HCT116 (cell line): Measurements from ENCODE around the gene TRPM3. TPM values are rescaled to one million over a fixed set of nuclear protein-coding genes. Genes with fewer than 3 reads are reported as not detected.

Source experiments
- ATAC-seq: fragments of 200-7000 bp; cut with Tn5 transposase; 2 replicates; pipeline ENCODE4 v1.9.1; 2020; ENCODE audit warnings: mild to moderate bottlenecking, moderate library complexity
- BruUV-seq: library from RNA; stranded (reverse); fragments of 400-500 nt; replicated peaks from 2 replicates; lab custom pipeline; 2021; lab: Mats Ljungman, UMichigan
- CTCF ChIA-PET: fragments of 300-600 bp; sonication (Branson Sonifier 250); formaldehyde crosslinking; loops from one replicate; lab custom pipeline; 2021; ENCODE audit warnings: antibody characterized with exemption; lab: Charles Lee
- POLR2A ChIA-PET: fragments of 300-600, 350-600 bp; sonication (Branson Sonifier 250); formaldehyde crosslinking; loops from one replicate; lab custom pipeline; 2021; ENCODE audit warnings: antibody characterized with exemption; lab: Charles Lee
- RAD21 ChIA-PET, 2 experiments: fragments of 300-600 bp; sonication (Branson Sonifier 250); formaldehyde crosslinking; loops; one replicate each; lab custom pipeline; 2023; ENCODE audit warnings: low total read pairs in 2 of 2; ENCODE audit not compliant: uncharacterized antibody in 2 of 2, unreplicated experiment in 2 of 2, low non-redundant PET in 1 of 2; lab: Charles Lee
- DNase-seq: peaks from one replicate; pipeline ENCODE4 v3.0.0-alpha.2; 2010; ENCODE audit warnings: low read depth, low spot score
- H2AFZ ChIP-seq: fragments of 200-600 bp; shearing (Covaris generic), sonication (generic); 2 replicates; pipeline ENCODE4 v1.6.1; 2017; ENCODE audit warnings: low read depth, mixed run types, mixed read lengths, antibody characterized with exemption, low read length; ENCODE audit not compliant: poor library complexity, severe bottlenecking
- H3K27ac ChIP-seq: 2 replicates; pipeline ENCODE4 v1.5.1; 2012; ENCODE audit warnings: low read depth, low read length
- H3K27me3 ChIP-seq: fragments of 200-600 bp; sonication (generic); 2 replicates; pipeline ENCODE4 v1.6.1; 2016; ENCODE audit warnings: mixed run types, low read length, mixed read lengths; ENCODE audit not compliant: insufficient read depth
- H3K36me3 ChIP-seq, 2 experiments: fragments of 200-500 bp in 1 of 2; fragments of 200-600 bp in 1 of 2; sonication (Bioruptor generic) in 1 of 2; sonication (generic) in 1 of 2; 2 replicates each; pipeline versions ENCODE4 v1.5.1 to v1.6.1; 2014 to 2016; ENCODE audit warnings: low read length in 2 of 2, inconsistent platforms in 1 of 2, mixed read lengths in 1 of 2, mixed run types in 1 of 2; ENCODE audit not compliant: insufficient read depth in 2 of 2, control insufficient read depth in 1 of 2
- H3K4me1 ChIP-seq, 2 experiments: fragments of 200-600 bp in 1 of 2; sonication (generic) in 1 of 2; 2 replicates each; pipeline versions ENCODE4 v1.5.1 to v1.6.1; 2012 to 2017; ENCODE audit warnings: low read length in 2 of 2, inconsistent platforms in 1 of 2, mild to moderate bottlenecking in 1 of 2, mixed read lengths in 1 of 2, mixed run types in 1 of 2, moderate library complexity in 1 of 2; ENCODE audit not compliant: insufficient read depth in 2 of 2, control insufficient read depth in 1 of 2
- H3K4me2 ChIP-seq: fragments of 200-600 bp; sonication (generic); 2 replicates; pipeline ENCODE4 v1.6.1; 2017; ENCODE audit warnings: mixed run types, low read length, mixed read lengths
- H3K4me3 ChIP-seq, 2 experiments: fragments of 200-600 bp in 1 of 2; sonication (generic) in 1 of 2; replicated peaks in 1 of 2; 2 replicates each; pipeline ENCODE4 v1.5.1; 2011 to 2016; ENCODE audit warnings: low read length in 2 of 2, control low read depth in 1 of 2, low read depth in 1 of 2, mild to moderate bottlenecking in 1 of 2, mixed read lengths in 1 of 2, mixed run types in 1 of 2
- H3K79me2 ChIP-seq: fragments of 200-600 bp; sonication (generic); 2 replicates; pipeline ENCODE4 v1.6.1; 2017; ENCODE audit warnings: mild to moderate bottlenecking, mixed run types, low read length, moderate library complexity, mixed read lengths; ENCODE audit not compliant: insufficient read depth
- H3K9ac ChIP-seq: fragments of 200-600 bp; sonication (generic); 2 replicates; pipeline ENCODE4 v1.6.1; 2016; ENCODE audit warnings: low read length, mixed read lengths
- H3K9me2 ChIP-seq: fragments of 200-600 bp; sonication (generic), shearing (Covaris generic); 2 replicates; pipeline ENCODE4 v1.6.1; 2017; ENCODE audit warnings: mixed run types, mild to moderate bottlenecking, moderate library complexity; ENCODE audit not compliant: insufficient read depth
- H3K9me3 ChIP-seq, 2 experiments: fragments of 200-500 bp in 1 of 2; fragments of 200-600 bp in 1 of 2; sonication (Bioruptor generic) in 1 of 2; sonication (generic) in 1 of 2; 2 replicates each; pipeline ENCODE4 v1.6.1; 2014 to 2017; ENCODE audit warnings: low read length in 2 of 2, mixed read lengths in 2 of 2, inconsistent platforms in 1 of 2, low read depth in 1 of 2, mild to moderate bottlenecking in 1 of 2, mixed run types in 1 of 2, moderate library complexity in 1 of 2; ENCODE audit not compliant: control insufficient read depth in 1 of 2, insufficient read depth in 1 of 2
- H4K20me1 ChIP-seq: fragments of 200-600 bp; sonication (generic), shearing (Covaris generic); 2 replicates; pipeline ENCODE4 v1.6.1; 2017; ENCODE audit warnings: mixed run types, mild to moderate bottlenecking, moderate library complexity; ENCODE audit not compliant: insufficient read depth
- CBX3 ChIP-seq: IDR thresholded peaks from 2 replicates; pipeline ENCODE4 v1.6.1; 2012; ENCODE audit warnings: low read depth
- CEBPB ChIP-seq: IDR thresholded peaks from 2 replicates; pipeline ENCODE4 v1.6.1; 2012; ENCODE audit warnings: low read depth
- CTCF ChIP-seq, 3 experiments: fragments of 200-600 bp in 1 of 3; sonication (generic) in 1 of 3; IDR thresholded peaks in 2 of 3; conservative IDR thresholded peaks in 1 of 3; 2 replicates each; pipeline ENCODE4 v1.5.1; 2012 to 2017; ENCODE audit warnings: low read depth in 2 of 3, low read length in 2 of 3, antibody characterized with exemption in 1 of 3, borderline replicate concordance in 1 of 3, control low read depth in 1 of 3, mild to moderate bottlenecking in 1 of 3, mixed read lengths in 1 of 3, mixed run types in 1 of 3, moderate library complexity in 1 of 3; ENCODE audit not compliant: insufficient read depth in 1 of 3
- ELF1 ChIP-seq: IDR thresholded peaks from 2 replicates; pipeline ENCODE4 v1.6.1; 2012; ENCODE audit warnings: low read depth, borderline replicate concordance
- EZH2 ChIP-seq: fragments of 200-600 bp; sonication (generic); IDR thresholded peaks from 2 replicates; pipeline ENCODE4 v1.6.1; 2017; ENCODE audit warnings: antibody characterized with exemption, mixed run types
- RAD21 ChIP-seq: IDR thresholded peaks from 2 replicates; pipeline ENCODE4 v1.6.1; 2012; ENCODE audit warnings: low read depth, mild to moderate bottlenecking
- SIN3A ChIP-seq: IDR thresholded peaks from 2 replicates; pipeline ENCODE4 v1.6.1; 2012; ENCODE audit warnings: low read depth
- SP1 ChIP-seq: IDR thresholded peaks from 2 replicates; pipeline ENCODE4 v1.6.1; 2012; ENCODE audit warnings: low read depth
- SRF ChIP-seq: IDR thresholded peaks from 2 replicates; pipeline ENCODE4 v1.6.1; 2012; ENCODE audit warnings: low read depth
- ZBTB33 ChIP-seq: IDR thresholded peaks from 2 replicates; pipeline ENCODE4 v1.6.1; 2011; ENCODE audit warnings: mild to moderate bottlenecking, low read length, moderate library complexity; ENCODE audit not compliant: insufficient replicate concordance; ENCODE audit errors: extremely low read depth
- ZFX ChIP-seq: fragments of 450-650 bp; IDR thresholded peaks from 2 replicates; pipeline ENCODE4 v1.6.1; 2017
- ZNF274 ChIP-seq: fragments of 200-500 bp; sonication (Bioruptor generic); IDR thresholded peaks from 2 replicates; pipeline ENCODE4 v1.6.1; 2014; ENCODE audit warnings: mild to moderate bottlenecking, low read depth, low read length, inconsistent platforms
- intact Hi-C: fragments of 100-400 bp; cut with micrococcal nuclease; formaldehyde crosslinking; loops from 2 replicates; pipeline ENCODE4 v1.10.0; 2022
- total RNA-seq: library from RNA; stranded (reverse); gene quantifications from one replicate; pipeline ENCODE4 v1.2.1, GENCODE V29; 2021; ENCODE audit not compliant: unreplicated experiment

The TRPM3 gene
- total RNA-seq, 1 experiment from 2014 or later = not detected

- Histone ChIP-seq H2AFZ (no peak overlapping the region), H3K4me1 (no peaks in the 10 kb centered on the region), H3K9ac (no peak overlapping the region), H3K36me3 (no peaks in the 10 kb centered on the region), H3K4me3 (no peak overlapping the region), H3K27ac (no peak overlapping the region), H3K27me3 (peaks cover 58% of the 10 kb centered on the region), H4K20me1 (no peaks in the 10 kb centered on the region), H3K9me3 (no peaks in the 10 kb centered on the region), H3K4me2 (no peak overlapping the region), H3K9me2 (no peaks in the 10 kb centered on the region), H3K79me2 (no peaks in the 10 kb centered on the region)
- ChIA-PET RAD21 (no interaction called here), CTCF (no interaction called here), POLR2A (no interaction called here)
- DNase-seq = no peak
- BruUV-seq = no TSS peak
- no peak for TF ChIP-seq SP1
- no peak for TF ChIP-seq SIN3A
- no peak for TF ChIP-seq EZH2
- no peak for TF ChIP-seq CBX3
- TF ChIP-seq CTCF (IDR thresholded peaks at IDR 0.05 in 2 of 3, conservative IDR thresholded peaks at IDR 0.05 in 1 of 3; ENCODE audit: borderline replicate concordance in 1 of 3, insufficient read depth in 1 of 3, low read depth in 2 of 3, low read length in 2 of 3) = no peak
- no peak for TF ChIP-seq CEBPB
- TF ChIP-seq RAD21 = no peak
- TF ChIP-seq ZBTB33 = no peak
- no peak for TF ChIP-seq ZNF274
- no peak for TF ChIP-seq ELF1
- no peak for TF ChIP-seq ZFX
- TF ChIP-seq SRF = no peak
- ATAC-seq = no peak
- intact Hi-C loops = no loop called here
These were observed 290.8 kb downstream of the TRPM3 start for GRCh38 chr9:70830618-70831017.
